Urinary bladder (tissue), 4 donors: ENCODE measurements around the gene ETNK2. TPM values are rescaled to one million over a fixed set of nuclear protein-coding genes. Genes with fewer than 3 reads are reported as not detected.

ENCODE experiments used
- DNase-seq: peaks from one replicate; pipeline ENCODE4 v3.0.0-alpha.2; 2015; ENCODE audit errors: extremely low spot score
- H3K27ac ChIP-seq: one replicate; pipeline ENCODE4 v1.5.1; 2013; ENCODE audit warnings: low read depth, mild to moderate bottlenecking, moderate library complexity
- H3K36me3 ChIP-seq: one replicate; pipeline ENCODE4 v1.6.1; 2013; ENCODE audit warnings: mild to moderate bottlenecking, moderate library complexity; ENCODE audit not compliant: insufficient read depth
- H3K4me1 ChIP-seq: one replicate; pipeline ENCODE4 v1.6.1; 2013; ENCODE audit warnings: mild to moderate bottlenecking, moderate library complexity; ENCODE audit not compliant: insufficient read depth
- H3K4me3 ChIP-seq: one replicate; pipeline ENCODE4 v1.5.1; 2013; ENCODE audit warnings: low read depth, low read length
- WGBS: extraction: QIAGEN DNeasy Blood & Tissue Kit; methylation state at CpG from one replicate; pipeline ENCODE4 v1.1.7; 2013; 5-methylcytosine and 5-hydroxymethylcytosine counted together
- polyA plus RNA-seq: library from polyadenylated mRNA; stranded (reverse); fragments of 200-250 nt; gene quantifications from one replicate; pipeline ENCODE4 v1.2.3, GENCODE V29; 2013
- total RNA-seq: library from RNA; depleted of rRNA; stranded (reverse); fragments of >200 nt; gene quantifications from one replicate; pipeline ENCODE4 v1.2.3, GENCODE V29; 2014
- donor health status: healthy with polysubstance abuse.
- donor health status: healthy.

The ETNK2 gene
- total and polyA plus RNA-seq, 2 donors: 7.7 to 25.8 TPM

DNA sequence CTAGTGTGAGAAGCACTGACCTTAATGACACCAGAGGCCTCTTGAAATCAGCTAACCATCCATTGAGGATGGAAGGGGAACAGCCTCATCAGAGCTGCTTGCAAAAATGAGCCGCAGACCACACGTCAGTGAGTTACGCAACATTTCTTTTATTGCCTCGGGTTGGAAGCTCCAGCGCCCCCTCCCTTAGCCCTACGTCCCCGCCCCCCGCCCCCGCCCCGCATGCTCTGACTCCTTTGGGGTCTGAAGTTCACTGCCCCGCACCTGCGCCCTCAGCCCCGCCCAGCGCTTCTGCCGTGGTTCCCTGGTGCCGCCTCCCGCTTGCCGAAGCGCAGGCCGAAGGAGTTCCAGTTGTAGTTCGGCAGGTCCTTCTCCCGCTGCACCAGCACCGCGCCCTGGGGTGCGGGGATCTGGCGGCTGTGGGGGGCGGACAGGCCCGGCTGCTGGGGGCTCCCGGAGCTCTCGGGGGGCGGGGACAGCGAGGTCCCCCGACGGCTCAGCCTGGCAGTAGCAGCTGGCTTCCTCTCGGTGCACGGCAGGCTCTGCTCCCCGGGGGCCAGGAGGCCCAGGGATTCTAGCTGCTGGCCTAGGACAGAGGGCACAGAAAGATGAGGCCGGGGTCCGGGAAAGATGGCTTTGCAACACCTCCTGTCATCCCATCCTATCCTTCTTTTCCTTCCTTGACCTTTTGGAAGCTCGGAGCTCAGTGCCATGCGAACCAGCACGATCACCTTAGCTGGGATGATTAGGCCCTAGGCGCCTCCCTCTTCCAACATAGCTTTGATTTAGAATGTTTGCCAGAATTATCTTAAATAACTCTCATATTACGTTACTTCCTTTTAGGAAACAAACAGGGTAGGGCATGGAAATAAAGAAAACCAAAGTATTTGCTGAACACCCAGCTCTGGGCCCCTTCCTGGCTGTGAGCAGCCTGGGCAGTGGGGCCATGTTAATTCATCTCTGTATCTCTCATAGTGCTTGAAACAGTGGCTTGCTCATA is 38.7 kb upstream of the ETNK2 start:
- H3K27ac ChIP-seq: no peak overlapping the region
- peak; percentile 40 for DNase-seq
- no peak overlapping the region for H3K4me3 ChIP-seq
- no peaks in the 10 kb centered on the region for H3K36me3 ChIP-seq
- H3K4me1 ChIP-seq: no peaks in the 10 kb centered on the region
- 17% methylated on average over 43 of the region's 44 CpGs for WGBS

DNA sequence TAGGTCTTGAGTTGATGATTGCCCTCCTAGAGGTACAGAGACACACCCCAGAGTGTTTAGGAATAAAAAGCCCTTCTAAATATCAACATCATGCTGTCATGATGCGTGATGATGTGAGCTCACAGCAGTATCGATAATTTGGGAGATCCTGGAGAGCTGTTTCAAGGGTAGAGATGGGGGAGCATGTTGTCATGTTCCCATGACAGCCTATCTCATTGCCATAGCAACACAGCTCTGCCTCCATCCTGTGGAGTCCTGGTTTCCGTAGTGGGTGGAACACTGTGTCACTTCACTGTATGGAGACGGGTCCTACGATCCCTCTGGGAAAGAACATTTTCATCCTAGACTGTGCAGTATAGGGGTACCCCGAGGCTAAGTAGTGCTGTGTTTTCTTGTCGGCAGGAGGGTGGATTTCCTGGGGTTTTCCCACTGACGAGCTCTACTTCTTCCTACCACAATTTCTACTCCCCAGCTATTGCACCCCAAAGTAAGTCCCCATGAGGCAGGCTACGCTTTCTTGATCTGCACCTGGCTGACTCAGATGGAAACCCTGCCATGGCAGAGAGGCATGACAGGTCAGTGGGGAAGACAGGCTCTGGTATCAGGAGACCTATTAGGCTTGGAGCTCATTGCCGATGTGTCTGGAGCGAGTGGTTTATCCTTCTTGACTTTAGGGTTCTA is 37.3 kb upstream of the ETNK2 start:
- Histone ChIP-seq H3K27ac (no peak overlapping the region), H3K36me3 (no peaks in the 10 kb centered on the region), H3K4me1 (no peaks in the 10 kb centered on the region), H3K4me3 (no peak overlapping the region)
- 75% methylated on average over 11 of the region's 11 CpGs for WGBS
- no peak for DNase-seq

DNA sequence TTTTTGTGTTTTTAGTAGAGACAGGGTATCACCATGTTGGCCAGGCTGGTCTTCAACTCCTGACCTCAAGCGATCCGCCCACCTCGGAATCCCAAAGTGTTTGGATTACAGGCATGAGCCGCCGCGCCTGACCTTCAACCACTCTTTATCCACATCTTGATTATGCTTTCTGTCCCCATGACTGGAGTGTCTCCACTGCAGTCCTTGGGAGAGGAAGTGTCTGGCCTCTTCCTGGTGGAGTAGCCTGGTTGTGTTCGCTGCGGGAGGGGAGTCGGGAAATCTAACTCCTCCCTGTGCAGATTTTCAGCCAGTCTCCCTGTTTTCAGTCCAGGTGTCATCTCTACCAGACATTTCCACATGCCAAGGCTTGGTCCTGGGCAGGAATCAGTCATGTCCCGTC is 34.8 kb upstream of the ETNK2 start:
- Histone ChIP-seq H3K4me3 (no peak overlapping the region), H3K27ac (no peak overlapping the region), H3K4me1 (no peaks in the 10 kb centered on the region), H3K36me3 (no peaks in the 10 kb centered on the region)
- no peak for DNase-seq
- 69% methylated on average over 10 of the region's 10 CpGs for WGBS

DNA sequence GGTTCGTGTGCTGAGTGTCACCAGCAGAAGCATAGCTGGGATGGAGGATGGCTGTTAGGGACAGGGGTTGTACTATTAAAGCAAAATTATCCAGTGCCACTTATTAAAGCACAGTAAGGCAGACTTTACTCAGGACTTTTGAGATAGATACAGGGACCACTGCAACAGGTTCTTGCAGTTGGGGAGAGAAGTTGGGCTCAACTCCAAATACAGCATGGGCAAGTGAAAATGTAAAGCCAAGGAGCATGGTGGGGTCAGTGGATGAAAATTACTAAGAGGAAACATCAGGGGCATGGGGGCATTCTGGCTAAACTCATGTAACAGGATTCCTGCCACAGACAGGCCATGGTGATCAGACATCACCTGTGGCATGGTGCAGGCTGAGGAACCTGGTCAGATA is 29.3 kb upstream of the ETNK2 start:
- WGBS: 60% methylated on average over 1 of the region's 1 CpG

DNA sequence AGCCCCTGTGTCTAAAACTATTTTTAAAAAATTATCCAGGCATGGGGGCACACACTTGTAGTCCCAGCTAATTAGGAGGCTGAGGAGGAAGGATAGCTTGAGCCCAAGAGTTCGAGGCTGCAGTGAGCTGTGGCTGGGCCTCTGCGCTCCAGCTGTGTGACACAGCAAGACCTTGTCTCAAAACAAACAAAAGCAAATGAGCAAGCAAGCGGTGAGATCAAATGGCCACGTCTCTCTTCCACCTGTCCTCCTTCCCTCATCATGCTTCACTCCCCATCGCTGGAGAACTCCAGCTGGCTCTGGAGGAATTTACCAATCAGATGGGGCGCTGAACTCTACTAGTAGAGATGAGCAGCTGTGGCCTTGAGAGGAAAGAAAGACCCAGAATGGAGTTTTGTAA is 28.3 kb upstream of the ETNK2 start:
- DNase-seq: no peak

More for the DNA sequence above, 29.3 kb upstream of the ETNK2 start:
- DNase-seq: no peak
- Histone ChIP-seq H3K27ac (no peak overlapping the region), H3K4me1 (no peaks in the 10 kb centered on the region), H3K4me3 (no peak overlapping the region), H3K36me3 (no peaks in the 10 kb centered on the region)

DNA sequence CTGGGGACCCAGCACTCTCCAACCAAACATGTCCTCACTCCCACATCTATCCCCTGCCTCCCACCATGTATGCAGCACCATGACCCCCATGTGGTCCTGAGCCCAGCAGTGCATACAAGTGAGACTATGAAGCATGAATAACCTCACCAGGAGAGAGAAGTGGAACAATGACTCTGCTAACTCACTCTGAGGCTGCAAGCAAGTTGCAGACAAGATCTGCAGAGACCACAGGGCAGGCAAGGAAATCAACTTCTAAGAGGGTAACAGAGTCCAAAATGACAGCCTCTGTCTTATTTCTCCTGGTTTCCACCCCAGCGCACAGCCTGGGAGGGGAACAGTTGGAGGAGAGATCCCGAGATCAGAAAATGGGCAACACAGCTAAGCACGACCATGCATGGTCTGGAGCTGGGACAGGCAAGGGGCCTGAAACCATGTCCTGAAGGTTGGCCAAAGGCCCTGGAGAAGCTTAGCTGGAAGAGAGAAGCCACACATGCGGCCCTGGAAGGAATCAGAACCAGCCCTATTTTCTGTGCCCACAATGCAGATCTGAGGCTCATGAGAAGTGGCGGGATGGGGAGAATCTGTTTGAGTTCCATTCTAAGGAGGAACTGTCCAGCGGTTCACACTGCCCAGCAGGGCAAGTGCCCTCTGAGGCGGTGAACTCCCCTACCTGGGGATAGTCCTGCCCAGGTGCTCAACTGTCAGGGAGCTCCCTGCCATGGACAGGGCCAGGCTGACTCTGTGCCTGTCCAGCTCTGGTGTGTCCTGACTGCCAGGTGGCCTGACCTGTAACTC is 26.8 kb upstream of the ETNK2 start:
- H3K27ac ChIP-seq: no peak overlapping the region
- no peaks in the 10 kb centered on the region for H3K4me1 ChIP-seq
- H3K4me3 ChIP-seq: no peak overlapping the region
- WGBS: 79% methylated on average over 7 of the region's 7 CpGs
- no peak for DNase-seq
- no peaks in the 10 kb centered on the region for H3K36me3 ChIP-seq

More for the DNA sequence above, 28.3 kb upstream of the ETNK2 start:
- WGBS: 76% methylated on average over 6 of the region's 6 CpGs
- no peak overlapping the region for H3K4me3 ChIP-seq
- no peak overlapping the region for H3K27ac ChIP-seq
- no peaks in the 10 kb centered on the region for H3K36me3 ChIP-seq
- no peaks in the 10 kb centered on the region for H3K4me1 ChIP-seq

DNA sequence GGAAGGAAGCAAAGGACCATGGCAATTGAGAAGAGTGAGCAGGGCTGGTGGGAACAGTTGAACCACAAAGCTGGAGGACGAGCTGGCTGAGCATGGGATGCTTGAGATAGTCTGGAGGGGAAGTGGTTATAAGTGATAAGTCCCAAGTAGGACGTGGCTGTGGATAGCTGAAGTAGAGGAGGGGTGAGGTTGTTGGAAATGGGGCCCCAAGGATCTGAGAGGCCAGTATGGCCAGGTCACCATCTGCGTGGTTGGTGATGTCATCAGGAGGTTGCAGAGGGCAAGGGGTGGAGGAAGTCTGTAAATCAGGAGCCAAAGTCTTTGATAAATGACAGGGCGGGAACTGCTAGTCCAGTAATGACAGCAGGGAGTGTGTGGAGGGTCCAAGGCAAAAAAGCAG is 25.3 kb upstream of the ETNK2 start:
- 45% methylated on average over 4 of the region's 4 CpGs for WGBS
- Histone ChIP-seq H3K27ac (no peak overlapping the region), H3K4me3 (no peak overlapping the region), H3K36me3 (no peaks in the 10 kb centered on the region), H3K4me1 (no peaks in the 10 kb centered on the region)
- DNase-seq: no peak

DNA sequence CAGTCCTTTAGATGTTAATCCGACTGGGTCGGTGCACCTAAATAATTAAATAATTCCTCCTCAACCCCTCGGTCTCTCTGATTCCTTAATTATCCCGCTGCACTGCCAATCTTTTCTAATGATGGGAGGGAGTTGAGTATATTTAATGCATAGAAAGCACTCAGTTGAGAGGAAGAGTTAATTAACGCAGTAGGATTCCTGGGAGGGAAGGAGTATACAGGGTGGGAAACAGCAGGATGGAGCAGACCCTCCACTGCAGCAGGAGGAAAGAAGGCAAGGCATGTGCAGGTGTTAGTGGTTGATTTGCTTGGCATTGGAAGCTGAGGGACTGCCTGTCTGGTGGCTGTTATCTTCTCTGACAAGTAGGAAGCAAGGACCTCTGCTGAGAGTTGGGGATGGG is 24.2 kb upstream of the ETNK2 start:
- no peak for DNase-seq
- no peak overlapping the region for H3K4me3 ChIP-seq
- no peaks in the 10 kb centered on the region for H3K4me1 ChIP-seq
- H3K27ac ChIP-seq: no peak overlapping the region
- no peaks in the 10 kb centered on the region for H3K36me3 ChIP-seq
- 74% methylated on average over 5 of the region's 5 CpGs for WGBS

DNA sequence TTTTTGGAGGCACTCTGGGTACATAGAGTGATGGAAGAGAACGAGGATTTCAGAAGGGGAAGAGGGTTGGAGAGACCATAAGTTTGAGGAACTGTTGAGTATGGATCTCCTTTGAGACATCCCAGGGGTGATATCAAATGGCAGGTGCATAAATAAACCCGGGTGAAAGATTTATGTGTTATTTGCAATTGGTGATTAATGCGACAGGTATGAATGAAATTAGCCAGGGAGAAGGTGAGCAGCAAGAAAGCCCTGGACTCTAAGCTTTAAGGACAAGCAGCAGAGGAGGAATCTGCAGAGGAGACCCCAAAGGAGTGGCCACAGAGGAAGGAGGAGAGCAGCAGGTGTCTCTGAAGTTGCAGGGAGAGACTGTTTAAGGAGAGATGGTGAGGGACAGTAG is 23.1 kb upstream of the ETNK2 start:
- no peaks in the 10 kb centered on the region for H3K36me3 ChIP-seq
- no peaks in the 10 kb centered on the region for H3K4me1 ChIP-seq
- H3K4me3 ChIP-seq: no peak overlapping the region
- WGBS: 76% methylated on average over 3 of the region's 3 CpGs
- DNase-seq: no peak
- H3K27ac ChIP-seq: no peak overlapping the region

DNA sequence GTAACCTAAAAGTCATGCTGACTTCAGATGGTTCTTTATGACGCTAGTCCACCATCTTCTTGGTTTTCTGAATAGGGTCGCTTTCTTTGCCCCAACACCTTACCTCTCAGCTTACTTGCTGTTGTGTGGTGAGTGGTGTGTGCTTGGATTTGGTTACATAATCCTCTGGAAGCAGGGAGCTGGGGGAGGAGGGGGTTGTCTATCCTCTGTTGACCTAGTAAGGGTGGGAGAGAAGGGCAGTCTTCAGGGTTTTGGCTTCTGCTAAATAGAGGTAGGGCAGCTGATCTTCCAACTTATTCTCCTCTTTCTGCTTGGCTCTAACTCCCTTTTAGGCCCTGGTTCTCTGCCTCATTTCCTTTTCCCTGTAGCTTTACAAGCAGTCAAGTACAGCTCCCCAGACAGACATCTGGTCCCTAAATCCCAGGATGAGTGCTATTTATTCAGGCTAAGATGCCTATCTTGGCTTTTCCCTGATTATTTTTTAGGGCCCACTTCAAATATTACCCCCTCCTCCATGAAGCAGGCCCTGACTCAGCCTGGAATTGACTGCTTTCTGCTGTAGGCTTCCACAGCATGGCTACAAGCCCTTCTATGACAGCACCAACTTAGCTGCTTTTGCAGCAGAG is 20.7 kb upstream of the ETNK2 start:
- H3K36me3 ChIP-seq: no peaks in the 10 kb centered on the region
- WGBS: 85% methylated on average over 2 of the region's 2 CpGs
- no peak for DNase-seq
- H3K27ac ChIP-seq: no peak overlapping the region
- no peaks in the 10 kb centered on the region for H3K4me1 ChIP-seq
- no peak overlapping the region for H3K4me3 ChIP-seq

DNA sequence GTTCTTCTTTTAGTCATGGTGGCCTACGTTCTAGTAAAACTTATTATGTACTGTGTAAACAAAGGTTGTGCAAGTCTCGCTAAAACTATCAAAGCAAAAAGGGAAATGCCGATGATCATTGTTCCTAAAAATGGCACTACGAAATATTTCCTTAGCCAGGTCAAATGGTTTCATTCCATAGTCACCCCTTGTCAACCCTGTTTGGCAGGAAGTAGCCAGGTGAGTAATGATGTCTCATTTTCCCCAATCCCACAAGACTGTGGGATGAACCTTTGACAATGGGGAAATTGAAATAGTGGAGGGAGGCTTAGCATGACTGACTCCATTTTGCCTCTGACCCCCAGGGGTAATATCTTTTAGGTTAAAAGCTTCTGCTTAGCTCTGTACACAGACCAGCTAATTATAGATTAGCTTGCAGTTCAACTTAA is 19.9 kb upstream of the ETNK2 start:
- Histone ChIP-seq H3K4me1 (no peaks in the 10 kb centered on the region), H3K4me3 (no peak overlapping the region), H3K27ac (no peak overlapping the region), H3K36me3 (no peaks in the 10 kb centered on the region)
- WGBS: 53% methylated on average over 4 of the region's 4 CpGs
- DNase-seq: no peak

DNA sequence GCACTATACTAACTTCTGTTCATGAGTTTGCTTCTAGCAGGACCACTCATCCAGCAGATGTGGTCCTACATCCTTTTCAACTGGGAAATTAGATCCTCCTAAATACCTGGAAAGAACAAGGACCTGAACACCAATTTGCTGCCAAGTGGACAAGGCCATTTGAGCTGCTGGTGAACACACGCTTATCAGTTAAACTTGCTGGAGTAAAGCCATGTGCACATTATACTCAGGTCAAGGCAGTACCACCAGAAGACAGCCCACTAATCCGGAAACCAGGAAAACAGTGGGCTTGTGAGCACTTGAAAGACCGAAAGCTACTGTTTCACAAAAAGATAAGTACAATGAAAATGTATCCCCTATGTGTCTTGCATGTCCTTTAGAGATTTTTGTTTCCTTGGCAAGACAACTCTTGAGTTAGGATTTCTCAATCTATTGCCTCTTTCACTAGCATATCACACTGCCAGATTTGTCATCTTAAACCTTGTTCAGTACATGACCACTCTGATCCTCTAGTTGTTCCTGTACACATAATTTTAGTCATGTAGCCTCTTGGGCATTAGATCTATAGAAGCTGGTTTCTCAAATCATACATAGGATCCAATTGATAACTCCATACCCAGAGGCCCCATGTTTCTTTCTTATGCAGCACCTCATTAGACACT is 18.8 kb upstream of the ETNK2 start:
- Histone ChIP-seq H3K4me3 (no peak overlapping the region), H3K36me3 (no peaks in the 10 kb centered on the region), H3K27ac (no peak overlapping the region), H3K4me1 (no peaks in the 10 kb centered on the region)
- DNase-seq: no peak
- WGBS: 76% methylated on average over 3 of the region's 3 CpGs

DNA sequence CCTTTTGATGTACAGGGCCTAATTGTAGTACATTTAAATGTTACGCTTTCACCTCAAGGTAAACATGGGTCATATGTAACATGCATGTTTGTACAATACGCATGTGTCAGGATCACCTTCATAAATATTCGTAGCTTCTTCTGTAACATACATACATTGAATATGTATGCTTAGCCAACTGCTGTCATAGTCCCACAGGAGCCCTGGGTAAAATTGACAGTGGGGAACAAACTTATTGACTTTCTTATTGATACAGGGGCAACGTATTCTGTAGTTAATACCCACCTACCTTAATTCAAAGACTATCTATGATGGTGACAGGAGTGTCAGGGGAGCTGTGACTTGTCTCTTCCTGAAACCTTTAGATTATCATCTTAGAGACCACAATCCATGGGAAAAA is 18.0 kb upstream of the ETNK2 start:
- H3K4me3 ChIP-seq: no peak overlapping the region
- H3K27ac ChIP-seq: no peak overlapping the region
- DNase-seq: no peak
- H3K4me1 ChIP-seq: no peaks in the 10 kb centered on the region
- no peaks in the 10 kb centered on the region for H3K36me3 ChIP-seq
- WGBS: 93% methylated on average over 4 of the region's 4 CpGs
